ENCODE measurements around the gene LRRC34.

Gene LRRC34

DNA sequence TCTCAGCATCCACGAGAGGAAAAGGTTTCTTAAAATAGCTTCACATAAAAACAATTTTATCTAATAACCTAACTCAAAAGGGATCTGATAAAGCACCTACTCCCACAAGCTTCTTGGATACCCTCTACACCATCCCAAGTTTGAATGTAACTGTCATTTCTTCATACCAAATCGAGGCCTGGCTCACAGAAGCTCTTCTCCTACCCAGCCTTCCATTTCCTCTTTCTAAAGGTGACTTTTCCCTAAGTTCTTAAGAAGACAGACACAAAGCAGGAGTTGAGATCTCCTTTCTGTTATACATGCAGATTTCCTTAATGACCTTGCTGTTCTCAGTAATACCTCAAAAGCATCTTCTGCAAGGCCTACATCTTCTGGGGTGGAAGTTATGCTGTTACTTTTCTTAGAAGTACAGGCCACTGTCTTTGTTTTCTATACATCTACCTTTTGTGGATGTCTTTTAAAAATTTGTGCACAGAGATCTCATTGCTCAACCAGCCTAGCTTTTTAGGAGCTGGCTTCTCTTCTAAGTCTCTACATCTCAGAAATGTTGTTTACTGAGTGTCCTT, 3.4 kb downstream of the LRRC34 start (continued):
- TF ChIP-seq TSHZ2 (CRISPR knock-in tag; IDR thresholded peaks at IDR 0.05), result no peak

- no peak for ATAC-seq
- TF ChIP-seq ESRRG (CRISPR knock-in tag; IDR thresholded peaks at IDR 0.05) (no peak), TSHZ2 (CRISPR knock-in tag; IDR thresholded peaks at IDR 0.05) (no peak), PPARA (CRISPR knock-in tag; IDR thresholded peaks at IDR 0.05; ENCODE audit: borderline replicate concordance) (no peak), CSDC2 (CRISPR knock-in tag; IDR thresholded peaks at IDR 0.05) (no peak)
These were observed 8.0 kb downstream of the LRRC34 start for GRCh38 chr3:169804681-169805080.

GRCh38 chr3:169792359-169792758, 20.3 kb downstream of the LRRC34 start:
- no peak for ATAC-seq
- TF ChIP-seq BACH2 (CRISPR knock-in tag; IDR thresholded peaks at IDR 0.05; ENCODE audit: borderline replicate concordance) (no peak), TOX (CRISPR knock-in tag; IDR thresholded peaks at IDR 0.05; ENCODE audit: borderline replicate concordance) (no peak), TSHZ2 (CRISPR knock-in tag; IDR thresholded peaks at IDR 0.05) (no peak), ZFP3 (CRISPR knock-in tag; IDR thresholded peaks at IDR 0.05) (no peak), ESRRG (CRISPR knock-in tag; IDR thresholded peaks at IDR 0.05) (no peak), ZNF565 (CRISPR knock-in tag; conservative IDR thresholded peaks at IDR 0.05; ENCODE audit: low read depth) (no peak), ZNF8 (CRISPR knock-in tag; IDR thresholded peaks at IDR 0.05) (no peak), CSRNP3 (CRISPR knock-in tag; IDR thresholded peaks at IDR 0.05) (no peak), ISL1 (CRISPR knock-in tag; IDR thresholded peaks at IDR 0.05) (no peak), SNAI2 (CRISPR knock-in tag; IDR thresholded peaks at IDR 0.05) (no peak), OSR1 (CRISPR knock-in tag; IDR thresholded peaks at IDR 0.05) (no peak), GLIS3 (CRISPR knock-in tag; IDR thresholded peaks at IDR 0.05) (no peak), ZFP30 (CRISPR knock-in tag; IDR thresholded peaks at IDR 0.05) (no peak)
- TF ChIP-seq, protein P1, sequence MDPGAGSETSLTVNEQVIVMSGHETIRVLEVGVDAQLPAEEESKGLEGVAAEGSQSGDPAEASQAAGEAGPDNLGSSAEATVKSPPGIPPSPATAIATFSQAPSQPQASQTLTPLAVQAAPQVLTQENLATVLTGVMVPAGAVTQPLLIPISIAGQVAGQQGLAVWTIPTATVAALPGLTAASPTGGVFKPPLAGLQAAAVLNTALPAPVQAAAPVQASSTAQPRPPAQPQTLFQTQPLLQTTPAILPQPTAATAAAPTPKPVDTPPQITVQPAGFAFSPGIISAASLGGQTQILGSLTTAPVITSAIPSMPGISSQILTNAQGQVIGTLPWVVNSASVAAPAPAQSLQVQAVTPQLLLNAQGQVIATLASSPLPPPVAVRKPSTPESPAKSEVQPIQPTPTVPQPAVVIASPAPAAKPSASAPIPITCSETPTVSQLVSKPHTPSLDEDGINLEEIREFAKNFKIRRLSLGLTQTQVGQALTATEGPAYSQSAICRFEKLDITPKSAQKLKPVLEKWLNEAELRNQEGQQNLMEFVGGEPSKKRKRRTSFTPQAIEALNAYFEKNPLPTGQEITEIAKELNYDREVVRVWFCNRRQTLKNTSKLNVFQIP (CRISPR knock-in tag; IDR thresholded peaks at IDR 0.05; ENCODE audit: borderline replicate concordance, low read depth), result no peak

Measured in SK-N-SH treated with all-trans-retinoic acid at 6 μM for 48 hours (cell line).